ENCODE data around the gene SPC25.

- no peak for TF ChIP-seq POLR2A (IDR thresholded peaks at IDR 0.05; ENCODE audit: low read depth, low read length)
- TF ChIP-seq, protein P1, sequence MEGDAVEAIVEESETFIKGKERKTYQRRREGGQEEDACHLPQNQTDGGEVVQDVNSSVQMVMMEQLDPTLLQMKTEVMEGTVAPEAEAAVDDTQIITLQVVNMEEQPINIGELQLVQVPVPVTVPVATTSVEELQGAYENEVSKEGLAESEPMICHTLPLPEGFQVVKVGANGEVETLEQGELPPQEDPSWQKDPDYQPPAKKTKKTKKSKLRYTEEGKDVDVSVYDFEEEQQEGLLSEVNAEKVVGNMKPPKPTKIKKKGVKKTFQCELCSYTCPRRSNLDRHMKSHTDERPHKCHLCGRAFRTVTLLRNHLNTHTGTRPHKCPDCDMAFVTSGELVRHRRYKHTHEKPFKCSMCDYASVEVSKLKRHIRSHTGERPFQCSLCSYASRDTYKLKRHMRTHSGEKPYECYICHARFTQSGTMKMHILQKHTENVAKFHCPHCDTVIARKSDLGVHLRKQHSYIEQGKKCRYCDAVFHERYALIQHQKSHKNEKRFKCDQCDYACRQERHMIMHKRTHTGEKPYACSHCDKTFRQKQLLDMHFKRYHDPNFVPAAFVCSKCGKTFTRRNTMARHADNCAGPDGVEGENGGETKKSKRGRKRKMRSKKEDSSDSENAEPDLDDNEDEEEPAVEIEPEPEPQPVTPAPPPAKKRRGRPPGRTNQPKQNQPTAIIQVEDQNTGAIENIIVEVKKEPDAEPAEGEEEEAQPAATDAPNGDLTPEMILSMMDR (IDR thresholded peaks at IDR 0.05 in 2 of 3, conservative IDR thresholded peaks at IDR 0.05 in 1 of 3; ENCODE audit: control insufficient read depth in 2 of 3, extremely low read depth in 1 of 3, insufficient read depth in 1 of 3, low read depth in 3 of 3, low read length in 3 of 3), result no peak
These were observed 17.9 kb upstream of the SPC25 start for GRCh38 chr2:168907940-168908662.
